HL-60 (cell line): ENCODE measurements around the gene CNDP1.
A peak's percentile ranks its signal among the peaks of the same experiment; 100 is the strongest.

Source experiments
- DNase-seq, 2 experiments: peaks; one replicate each; pipeline ENCODE4 v3.0.0-alpha.2; 2010 to 2020; ENCODE audit warnings: low read depth in 1 of 2, low spot score in 1 of 2
- H3K27ac ChIP-seq: fragments of 250-450 bp; sonication (Bioruptor Pico); replicated peaks from 2 replicates; pipeline ENCODE4 v1.5.1; 2020; ENCODE audit warnings: mild to moderate bottlenecking, moderate library complexity
- H3K27me3 ChIP-seq: fragments of 250-450 bp; sonication (Bioruptor Pico); 2 replicates; pipeline ENCODE4 v1.5.1; 2021; ENCODE audit warnings: mild to moderate bottlenecking, moderate library complexity; ENCODE audit not compliant: insufficient read depth, poor library complexity, severe bottlenecking
- H3K4me3 ChIP-seq: replicated peaks from 2 replicates; pipeline ENCODE4 v1.5.1; 2011; ENCODE audit warnings: mild to moderate bottlenecking, control low read depth, low read length; ENCODE audit not compliant: insufficient read depth
- CTCF ChIP-seq: IDR thresholded peaks from one replicate; pipeline ENCODE4 v1.5.1; 2011; ENCODE audit warnings: low read length, control low read depth, inconsistent platforms; ENCODE audit not compliant: insufficient read depth
- GABPA ChIP-seq: IDR thresholded peaks from 2 replicates; pipeline ENCODE4 v1.6.1; 2012; ENCODE audit warnings: low read depth
- POLR2AphosphoS5 ChIP-seq: IDR thresholded peaks from 2 replicates; pipeline ENCODE4 v1.6.1; 2012; ENCODE audit warnings: low read depth
- REST ChIP-seq: IDR thresholded peaks from 2 replicates; pipeline ENCODE4 v1.6.1; 2012; ENCODE audit warnings: low read depth; ENCODE audit not compliant: insufficient replicate concordance
- SPI1 ChIP-seq: IDR thresholded peaks from 2 replicates; pipeline ENCODE4 v1.6.1; 2012; ENCODE audit warnings: low read depth, mild to moderate bottlenecking, borderline replicate concordance

Gene CNDP1

GRCh38 chr18:74610860-74611259 lies 76.6 kb downstream of the CNDP1 start:
- DNase-seq = no peak
- no peaks in the 10 kb centered on the region for H3K27me3 ChIP-seq
- no peak overlapping the region for H3K27ac ChIP-seq
- no peak for TF ChIP-seq GABPA
- no peak for TF ChIP-seq CTCF
- no peak for TF ChIP-seq REST
- no peak for TF ChIP-seq POLR2AphosphoS5
- TF ChIP-seq SPI1 = no peak
- no peak overlapping the region for H3K4me3 ChIP-seq

GRCh38 chr18:74611765-74612164 lies 77.5 kb downstream of the CNDP1 start:
- DNase-seq = no peak
- no peak for TF ChIP-seq CTCF
- no peak for TF ChIP-seq REST
- TF ChIP-seq GABPA = no peak
- TF ChIP-seq POLR2AphosphoS5 = no peak
- TF ChIP-seq SPI1 = no peak
- Histone ChIP-seq H3K4me3 (no peak overlapping the region), H3K27me3 (no peaks in the 10 kb centered on the region), H3K27ac (no peak overlapping the region)

- DNase-seq = peak in 1 of 2 experiments; percentile 31
- TF ChIP-seq SPI1 = no peak
- TF ChIP-seq REST = no peak
- TF ChIP-seq POLR2AphosphoS5 = no peak
- no peak for TF ChIP-seq GABPA
- no peak for TF ChIP-seq CTCF
- Histone ChIP-seq H3K4me3 (no peak overlapping the region), H3K27ac (no peak overlapping the region), H3K27me3 (no peaks in the 10 kb centered on the region)
Observed at GRCh38 chr18:74613381-74613780, 79.1 kb downstream of the CNDP1 start.
